ENCODE results near the gene FAAH2.
"Not testable (repeated sequence)": the region's sequence is repeated elsewhere in the genome, so short reads cannot be mapped to it uniquely, and the experiment has no call there.

The FAAH2 gene, protein sequence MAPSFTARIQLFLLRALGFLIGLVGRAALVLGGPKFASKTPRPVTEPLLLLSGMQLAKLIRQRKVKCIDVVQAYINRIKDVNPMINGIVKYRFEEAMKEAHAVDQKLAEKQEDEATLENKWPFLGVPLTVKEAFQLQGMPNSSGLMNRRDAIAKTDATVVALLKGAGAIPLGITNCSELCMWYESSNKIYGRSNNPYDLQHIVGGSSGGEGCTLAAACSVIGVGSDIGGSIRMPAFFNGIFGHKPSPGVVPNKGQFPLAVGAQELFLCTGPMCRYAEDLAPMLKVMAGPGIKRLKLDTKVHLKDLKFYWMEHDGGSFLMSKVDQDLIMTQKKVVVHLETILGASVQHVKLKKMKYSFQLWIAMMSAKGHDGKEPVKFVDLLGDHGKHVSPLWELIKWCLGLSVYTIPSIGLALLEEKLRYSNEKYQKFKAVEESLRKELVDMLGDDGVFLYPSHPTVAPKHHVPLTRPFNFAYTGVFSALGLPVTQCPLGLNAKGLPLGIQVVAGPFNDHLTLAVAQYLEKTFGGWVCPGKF

DNA sequence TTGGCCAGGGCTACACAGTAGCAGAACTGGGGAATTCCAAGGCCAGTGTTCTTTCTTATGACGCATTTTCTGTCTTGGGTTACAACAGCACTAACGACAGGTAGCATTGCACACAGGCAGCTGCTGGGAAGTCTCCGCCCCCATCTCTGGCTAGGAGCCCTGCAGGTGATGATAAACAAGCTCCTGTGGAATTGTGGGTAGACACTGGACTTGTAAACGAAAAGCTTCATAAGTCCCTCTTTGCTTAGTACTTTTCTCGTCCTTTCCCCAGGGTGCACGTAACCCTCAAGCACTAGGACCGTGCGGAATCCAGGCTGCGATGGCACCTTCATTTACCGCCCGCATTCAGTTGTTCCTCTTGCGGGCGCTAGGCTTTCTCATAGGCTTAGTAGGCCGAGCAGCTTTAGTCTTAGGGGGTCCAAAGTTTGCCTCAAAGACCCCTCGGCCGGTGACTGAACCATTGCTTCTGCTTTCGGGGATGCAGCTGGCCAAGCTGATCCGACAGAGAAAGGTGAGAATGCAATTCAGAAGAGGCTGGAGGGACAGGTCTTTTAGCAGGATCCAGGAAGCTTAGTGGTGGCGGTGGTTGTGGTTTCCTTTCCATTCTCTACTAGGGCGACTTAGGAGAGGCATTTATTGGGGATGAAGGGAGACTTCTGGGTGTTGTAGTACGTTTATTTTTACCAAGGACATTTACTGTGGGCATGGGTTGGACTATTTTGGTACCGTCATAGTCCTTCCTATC lies at the start of gene FAAH2:
FAAH2 (plus strand) TSS at position 200 of the 745 bp plus-strand sequence; CDS start at position 320, 120 bp downstream.
- peak; percentile 74 for DNase-seq

DNA sequence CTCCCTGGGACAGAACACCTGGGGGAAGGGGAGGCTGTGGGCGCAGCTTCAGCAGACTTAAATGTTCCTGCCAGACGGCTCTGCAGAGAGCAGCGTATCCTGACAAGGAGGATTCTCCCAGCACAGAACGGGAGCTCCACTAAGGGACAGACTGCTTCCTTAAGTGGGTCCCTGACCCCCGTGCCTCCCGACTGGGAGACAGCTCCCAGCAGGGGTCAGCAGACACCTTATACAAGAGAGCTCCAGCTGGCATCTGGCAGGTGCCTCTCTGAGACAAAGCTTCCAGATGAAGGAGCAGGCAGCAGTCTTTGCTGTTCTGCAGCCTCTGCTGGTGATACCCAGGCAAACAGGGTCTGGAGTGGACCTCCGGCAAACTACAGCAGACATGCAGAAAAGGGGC lies 44.5 kb upstream of the FAAH2 start:
- no peak for DNase-seq

- no peak for DNase-seq
Measured at GRCh38 chrX:57251965-57252364, 34.5 kb upstream of the FAAH2 start.

- DNase-seq, result no peak
Measured at GRCh38 chrX:57265126-57265525, 21.4 kb upstream of the FAAH2 start.

DNA sequence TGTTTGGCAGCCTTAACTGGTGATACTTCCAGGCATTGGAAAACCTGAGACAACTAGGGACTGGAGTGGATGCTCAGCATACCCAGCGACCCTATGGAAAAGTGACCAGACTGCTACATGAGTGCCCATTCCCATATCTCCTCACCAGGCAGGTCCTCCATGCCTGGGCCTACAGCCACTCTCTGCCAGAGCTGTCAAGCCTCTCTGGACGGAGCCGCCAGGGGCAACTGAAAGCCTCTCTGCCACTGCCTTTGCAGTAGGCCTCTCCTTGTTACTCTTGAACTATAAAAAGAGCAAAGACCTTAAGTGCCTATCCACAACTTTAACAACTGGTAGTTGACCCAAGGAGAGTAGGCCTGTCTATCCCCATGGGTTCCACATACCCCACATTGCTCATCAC lies 20.2 kb upstream of the FAAH2 start:
- DNase-seq, result no peak

DNA sequence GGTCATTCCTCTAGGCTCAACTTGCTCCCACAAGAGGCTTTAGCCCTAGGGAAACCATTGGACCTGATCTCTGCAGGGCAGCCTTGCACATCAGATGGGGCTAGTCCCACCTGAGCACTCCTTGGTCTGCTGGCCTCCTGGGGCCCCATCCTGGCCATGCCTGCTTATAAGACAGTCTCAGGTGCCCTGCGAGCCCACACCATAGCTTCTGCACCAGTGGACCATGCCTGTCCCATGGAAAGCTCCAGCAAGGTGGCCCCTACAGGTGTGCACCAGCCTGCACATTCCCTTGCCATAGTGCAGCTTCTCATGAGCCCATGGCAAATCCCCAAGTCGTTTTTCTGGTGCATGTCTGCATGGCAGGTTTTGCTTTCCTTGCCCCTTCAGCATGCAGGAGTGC lies 19.6 kb upstream of the FAAH2 start:
- no peak for DNase-seq

GRCh38 chrX:57267308-57267707 lies 19.2 kb upstream of the FAAH2 start:
- DNase-seq, result no peak

GRCh38 chrX:57270980-57271379 lies 15.5 kb upstream of the FAAH2 start:
- DNase-seq, result no peak

GRCh38 chrX:57282568-57282967 lies 3.9 kb upstream of the FAAH2 start:
- no peak for DNase-seq

DNA sequence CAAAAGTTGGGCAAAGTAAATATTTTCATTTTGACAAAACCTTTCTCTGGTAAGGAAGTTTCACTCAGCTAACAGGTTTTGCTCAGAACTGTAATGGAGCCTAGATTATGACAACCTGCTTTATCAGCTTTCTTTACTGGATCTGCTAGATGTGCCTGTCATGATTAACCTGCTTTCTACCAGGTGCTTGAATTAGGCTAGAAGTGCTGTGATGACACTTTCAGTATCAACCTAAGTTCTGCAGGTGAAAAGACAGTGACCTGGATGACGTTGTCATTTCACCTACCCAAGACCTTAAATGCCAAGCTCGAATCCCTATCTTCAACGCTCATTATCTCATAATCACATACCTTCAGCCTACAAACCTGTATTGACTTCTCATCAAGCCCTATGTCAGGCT lies 1.5 kb upstream of the FAAH2 start:
- no peak for DNase-seq

DNA sequence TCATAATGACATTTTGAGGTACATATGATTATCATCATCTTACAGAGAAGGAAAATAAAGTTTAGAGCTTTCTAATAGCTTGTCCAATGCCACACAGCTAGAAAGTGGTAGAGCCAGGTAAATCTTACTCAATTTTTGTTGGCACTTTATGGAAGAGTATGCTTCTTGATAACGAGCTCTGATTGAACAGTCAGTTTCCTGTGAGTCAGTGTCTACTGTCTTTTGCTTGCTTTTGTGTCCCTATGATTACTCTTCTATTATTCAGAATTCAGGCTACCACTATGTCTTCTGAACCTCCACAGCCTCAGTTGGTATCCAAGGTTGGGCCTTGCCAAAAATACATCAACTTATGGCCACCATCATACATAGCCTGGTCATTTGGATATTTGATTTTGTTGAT lies 2.6 kb downstream of the FAAH2 start:
- DNase-seq, result no peak

DNA sequence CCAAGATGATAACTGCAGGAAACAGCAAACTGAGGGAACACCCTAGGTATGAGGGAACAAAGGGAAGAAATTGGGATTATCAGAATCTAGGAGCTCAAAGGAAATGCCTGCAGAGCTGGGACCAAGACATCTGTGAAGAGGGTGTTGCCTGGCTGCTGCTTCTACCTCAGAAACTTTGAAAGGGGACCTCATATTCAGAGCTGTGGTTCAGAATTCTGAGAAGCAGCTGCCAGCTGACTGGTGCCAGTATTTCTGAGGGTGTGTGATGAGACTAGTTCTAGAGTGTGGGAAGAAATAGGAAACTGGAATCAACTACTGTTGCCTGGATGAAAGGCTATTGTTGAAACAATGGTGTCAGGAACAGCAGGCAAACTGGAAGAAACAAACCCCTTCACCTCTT lies 8.5 kb downstream of the FAAH2 start:
- no peak for DNase-seq

- not testable (repeated sequence) for DNase-seq
Measured at GRCh38 chrX:57295679-57296078, 9.2 kb downstream of the FAAH2 start.

DNA sequence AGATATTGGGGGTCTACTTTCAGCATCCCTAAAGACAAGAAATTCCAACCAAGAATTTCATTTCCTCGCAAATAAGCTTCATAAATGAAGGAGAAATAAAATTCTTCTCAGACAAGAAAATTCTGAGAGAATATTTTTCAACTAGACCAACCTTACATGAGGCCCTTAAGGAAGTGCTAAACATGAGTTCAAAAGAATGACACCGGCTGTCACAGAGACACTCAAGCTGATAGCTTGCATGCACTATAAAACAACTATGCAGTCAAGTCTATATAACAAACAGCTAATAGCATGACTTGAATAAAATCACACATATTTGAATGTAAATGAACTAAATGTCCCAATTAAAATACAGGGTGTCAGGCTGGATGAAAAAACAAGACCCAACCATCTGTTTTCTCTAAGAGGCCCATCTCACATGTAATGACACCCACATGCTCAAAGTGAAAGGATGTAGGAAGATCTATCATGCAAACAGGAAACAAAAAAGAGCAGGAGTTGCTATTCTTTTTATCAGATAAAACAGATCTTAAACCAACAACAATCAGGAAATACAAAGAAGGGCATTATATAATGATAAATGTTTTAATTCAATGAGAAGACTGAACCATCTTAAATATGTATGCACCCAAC lies 27.2 kb downstream of the FAAH2 start:
- no peak for DNase-seq

DNA sequence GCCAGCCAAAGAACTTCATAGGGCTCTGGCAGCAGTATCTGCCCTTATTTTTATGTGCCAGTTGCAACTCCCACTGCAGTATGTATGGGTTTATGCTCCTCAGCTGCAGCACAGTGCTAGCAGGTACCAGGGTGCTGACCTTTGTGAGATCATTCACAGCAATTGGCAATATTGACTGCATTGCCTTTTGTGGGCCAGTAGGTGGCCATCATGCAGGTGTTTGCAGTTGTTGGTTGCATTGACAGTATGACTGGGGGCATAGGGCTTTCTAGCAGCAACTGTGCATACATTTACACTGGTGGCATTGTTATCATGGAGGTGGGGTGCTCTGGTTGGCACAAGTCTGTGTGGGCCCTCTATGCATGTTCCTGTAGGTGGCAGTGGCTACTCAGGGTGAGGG lies 42.5 kb downstream of the FAAH2 start:
- no peak for DNase-seq

DNA sequence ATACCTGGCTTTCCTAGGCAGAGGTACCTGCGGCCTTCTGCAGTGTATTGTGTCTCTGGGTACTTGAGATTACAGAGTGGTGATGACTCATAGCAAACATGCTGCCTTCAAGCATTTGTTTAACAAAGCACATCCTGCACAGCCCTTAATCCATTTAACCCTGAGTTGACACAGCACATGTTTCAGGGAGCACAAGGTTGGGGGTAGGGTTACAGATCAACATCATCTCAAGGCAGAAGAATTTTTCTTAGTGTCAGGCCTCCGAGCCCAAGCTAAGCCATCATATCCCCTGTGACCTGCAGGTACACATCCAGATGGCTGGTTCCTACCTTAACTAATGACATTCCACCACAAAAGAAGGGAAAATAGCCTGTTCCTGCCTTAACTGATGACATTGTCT lies 49.3 kb downstream of the FAAH2 start:
- DNase-seq, result not testable (repeated sequence)

DNA sequence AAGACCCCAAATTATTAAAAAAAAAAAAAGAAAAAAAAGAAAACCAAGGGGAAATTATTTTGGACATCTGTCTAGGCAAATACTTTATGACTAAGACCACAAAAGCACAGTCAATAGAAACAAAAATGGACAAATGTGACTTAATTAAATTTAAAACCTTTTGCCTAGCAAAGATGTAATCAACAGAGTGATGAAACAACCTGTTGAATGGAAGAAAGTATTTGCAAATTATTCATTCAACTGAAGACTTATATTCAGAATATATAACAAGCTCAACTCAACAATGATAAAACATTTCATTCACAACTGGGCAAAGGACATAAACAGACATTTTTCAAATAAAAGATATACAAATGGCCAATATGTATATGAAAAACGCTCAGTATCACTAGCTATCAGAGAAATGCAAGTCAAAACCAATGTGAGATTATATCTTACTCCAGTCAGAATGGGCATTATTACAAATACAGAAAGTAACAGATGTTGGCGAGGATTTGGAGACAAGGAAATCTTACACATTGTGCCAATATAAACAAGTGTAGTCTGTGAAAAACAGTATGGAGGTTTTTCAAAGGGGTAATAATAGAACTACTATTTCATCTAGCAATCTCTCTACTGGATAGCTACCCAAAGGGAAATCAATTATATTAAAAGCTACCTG lies 67.1 kb downstream of the FAAH2 start:
- no peak for DNase-seq

- DNase-seq, result no peak
Measured at GRCh38 chrX:57364145-57364544, 77.6 kb downstream of the FAAH2 start.

GRCh38 chrX:57366430-57366829 lies 79.9 kb downstream of the FAAH2 start:
- DNase-seq, result no peak

DNA sequence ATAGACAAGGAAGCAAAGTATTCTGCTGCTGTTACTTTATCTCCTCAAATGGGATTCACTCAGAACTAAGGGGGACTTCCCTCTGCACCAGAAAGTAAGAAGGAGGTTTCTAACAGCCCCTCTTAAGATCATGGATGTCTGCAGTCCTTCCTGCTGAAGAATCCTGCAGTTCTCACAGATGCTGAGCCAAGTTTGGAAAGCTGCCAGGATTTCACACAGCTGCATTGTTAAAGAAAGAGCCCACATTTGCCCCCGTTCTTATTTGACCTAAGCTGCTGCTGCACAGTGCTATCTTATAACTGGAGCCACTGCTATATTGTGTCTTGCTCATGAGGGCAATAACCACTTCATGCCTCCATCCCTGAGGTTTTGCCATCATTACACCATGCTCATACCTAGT lies 81.1 kb downstream of the FAAH2 start:
- no peak for DNase-seq

DNA sequence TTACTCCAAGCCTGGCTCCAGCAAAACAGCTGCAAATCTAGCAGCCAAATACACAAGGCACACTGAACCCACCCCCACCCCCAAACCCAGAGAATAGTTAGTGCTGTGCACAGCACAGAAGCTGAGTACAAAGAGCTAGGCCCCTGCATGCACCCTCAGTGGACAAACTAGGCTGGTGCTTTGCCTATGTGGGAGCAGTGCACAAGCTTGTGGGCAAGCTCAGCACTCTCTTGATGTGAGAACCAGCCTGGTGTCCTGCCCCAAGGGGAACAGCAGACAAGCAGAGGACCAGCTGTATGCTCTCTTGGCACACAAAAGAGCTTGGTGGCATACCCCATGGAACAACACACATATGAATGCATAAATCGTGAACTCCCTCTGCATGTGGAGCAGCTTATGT lies 81.7 kb downstream of the FAAH2 start:
- no peak for DNase-seq

- no peak for DNase-seq
Measured at GRCh38 chrX:57379296-57379695, 92.8 kb downstream of the FAAH2 start.

Measured in DMS79 (cell line).